Fibroblast of lung (primary cell): ENCODE data around the gene TNIK. TPM values are rescaled to one million over a fixed set of nuclear protein-coding genes. Genes with fewer than 3 reads are reported as not detected.
"Not testable (repeated sequence)": the region's sequence is repeated elsewhere in the genome, so short reads cannot be mapped to it uniquely, and the experiment has no call there.

Experiments used
- DNase-seq, 2 donors: peaks; one replicate each; pipeline versions ENCODE4 v3.0.0 to v3.0.0-alpha.2; 2010; ENCODE audit warnings: low read depth in 2 of 2
- H2AFZ ChIP-seq: 2 replicates; pipeline ENCODE4 v1.5.1; 2012; ENCODE audit warnings: low read length, control low read depth, inconsistent platforms
- H3K27ac ChIP-seq: 2 replicates; pipeline ENCODE4 v1.5.1; 2011; ENCODE audit warnings: low read length, control low read depth; ENCODE audit not compliant: insufficient read depth
- H3K27me3 ChIP-seq: 2 replicates; pipeline ENCODE4 v1.5.1; 2011; ENCODE audit warnings: mild to moderate bottlenecking, low read length; ENCODE audit not compliant: control insufficient read depth, insufficient read depth
- H3K36me3 ChIP-seq: 2 replicates; pipeline ENCODE4 v1.5.1; 2011; ENCODE audit warnings: low read length; ENCODE audit not compliant: control insufficient read depth, insufficient read depth
- H3K4me1 ChIP-seq: 2 replicates; pipeline ENCODE4 v1.5.1; 2011; ENCODE audit warnings: low read length; ENCODE audit not compliant: control insufficient read depth, insufficient read depth; ENCODE audit errors: extremely low read depth
- H3K4me2 ChIP-seq: 2 replicates; pipeline ENCODE4 v1.5.1; 2011; ENCODE audit warnings: low read length, control low read depth; ENCODE audit not compliant: insufficient read depth; ENCODE audit errors: extremely low read depth
- H3K4me3 ChIP-seq, 4 experiments: fragments of 200-600 bp in 1 of 4; sonication (generic) in 1 of 4; replicated peaks in 1 of 4; 2 replicates each; pipeline ENCODE4 v1.5.1; 2011 to 2016; ENCODE audit warnings: low read length in 4 of 4, low read depth in 3 of 4, mild to moderate bottlenecking in 3 of 4, control low read depth in 2 of 4, inconsistent platforms in 1 of 4, mixed read lengths in 1 of 4; ENCODE audit not compliant: insufficient read depth in 1 of 4; ENCODE audit errors: control extremely low read depth in 1 of 4
- H3K79me2 ChIP-seq: 2 replicates; pipeline ENCODE4 v1.5.1; 2012; ENCODE audit warnings: mild to moderate bottlenecking, low read length, inconsistent platforms; ENCODE audit not compliant: control insufficient read depth, insufficient read depth
- H3K9ac ChIP-seq: 2 replicates; pipeline ENCODE4 v1.5.1; 2011; ENCODE audit warnings: mild to moderate bottlenecking, low read length, control low read depth; ENCODE audit not compliant: insufficient read depth
- H3K9me3 ChIP-seq: 2 replicates; pipeline ENCODE4 v1.5.1; 2012; ENCODE audit warnings: low read depth, low read length; ENCODE audit not compliant: control insufficient read depth, insufficient read depth
- H4K20me1 ChIP-seq: 2 replicates; pipeline ENCODE4 v1.5.1; 2011; ENCODE audit warnings: low read length; ENCODE audit not compliant: control insufficient read depth, insufficient read depth; ENCODE audit errors: extremely low read depth
- CTCF ChIP-seq, 2 donors: IDR thresholded peaks in 1 of 2; conservative IDR thresholded peaks in 1 of 2; 1 replicate in 1 of 2; 2 replicates in 1 of 2; pipeline ENCODE4 v1.5.1; 2011 to 2012; ENCODE audit warnings: low read length in 2 of 2, control low read depth in 1 of 2, inconsistent platforms in 1 of 2, low read depth in 1 of 2, mild to moderate bottlenecking in 1 of 2
- EZH2 ChIP-seq: IDR thresholded peaks from 2 replicates; pipeline ENCODE4 v1.5.1; 2012; ENCODE audit warnings: low read length, control low read depth, mild to moderate bottlenecking; ENCODE audit errors: missing control alignments
- polyA plus RNA-seq, 2 donors: library from polyadenylated mRNA; depleted of rRNA in 1 of 2; stranded (reverse) in 1 of 2; unstranded in 1 of 2; fragments of >200 nt; gene quantifications; 2 replicates each; pipeline ENCODE4 v1.2.1, GENCODE V29; 2011 to 2012; ENCODE audit warnings: missing spikeins in 1 of 2
- total RNA-seq: library from RNA; depleted of rRNA; stranded (reverse); fragments of >200 nt; gene quantifications from 2 replicates; pipeline ENCODE4 v1.2.1, GENCODE V29; 2014

TNIK gene
- total and polyA plus RNA-seq, 2 donors (not counting 1 experiment from before 2014, with no cell fraction given): 13.8 to 39.3 TPM

GRCh38 chr3:171427771-171428320 lies 32.4 kb downstream of the TNIK start:
- DNase-seq: no peak
- Histone ChIP-seq H4K20me1 (no peaks in the 10 kb centered on the region), H3K4me2 (no peak overlapping the region), H3K9ac (no peak overlapping the region), H3K4me3 (no peak overlapping the region), H3K27me3 (no peaks in the 10 kb centered on the region), H3K4me1 (no peaks in the 10 kb centered on the region), H3K9me3 (no peaks in the 10 kb centered on the region), H3K36me3 (no peaks in the 10 kb centered on the region), H3K27ac (no peak overlapping the region), H2AFZ (no peak overlapping the region), H3K79me2 (peaks cover 2% of the 10 kb centered on the region)
- no peak for TF ChIP-seq CTCF (conservative IDR thresholded peaks at IDR 0.05 in 1 of 2, IDR thresholded peaks at IDR 0.05 in 1 of 2; ENCODE audit: low read depth in 1 of 2, low read length in 2 of 2)
- no peak for TF ChIP-seq EZH2

- not testable (repeated sequence) for H3K4me3 ChIP-seq, H3K27ac ChIP-seq, H3K9ac ChIP-seq, H3K9me3 ChIP-seq, H3K36me3 ChIP-seq, DNase-seq, H3K4me1 ChIP-seq, H4K20me1 ChIP-seq, H3K27me3 ChIP-seq, H2AFZ ChIP-seq, H3K79me2 ChIP-seq, H3K4me2 ChIP-seq
Observed at GRCh38 chr3:171424063-171424462, 36.1 kb downstream of the TNIK start.

GRCh38 chr3:171422855-171423254 lies 37.4 kb downstream of the TNIK start:
- not testable (repeated sequence) for H3K27ac ChIP-seq, H4K20me1 ChIP-seq, H3K4me3 ChIP-seq, H3K4me1 ChIP-seq, H3K27me3 ChIP-seq, H3K9ac ChIP-seq, DNase-seq, H2AFZ ChIP-seq, H3K36me3 ChIP-seq, H3K79me2 ChIP-seq, H3K9me3 ChIP-seq, H3K4me2 ChIP-seq

- H3K4me3 ChIP-seq: no peak overlapping the region
- peak; percentile 49 to 65 for DNase-seq
- H3K36me3 ChIP-seq: no peaks in the 10 kb centered on the region
- H2AFZ ChIP-seq: no peak overlapping the region
- H3K9ac ChIP-seq: no peak overlapping the region
- H3K27ac ChIP-seq: no peak overlapping the region
- no peaks in the 10 kb centered on the region for H3K27me3 ChIP-seq
- peaks cover 5% of the 10 kb centered on the region for H3K79me2 ChIP-seq
- H3K9me3 ChIP-seq: no peaks in the 10 kb centered on the region
- no peak overlapping the region for H3K4me2 ChIP-seq
- peaks cover 16% of the 10 kb centered on the region for H3K4me1 ChIP-seq
- no peaks in the 10 kb centered on the region for H4K20me1 ChIP-seq
- TF ChIP-seq EZH2 (no peak), CTCF (conservative IDR thresholded peaks at IDR 0.05 in 1 of 2, IDR thresholded peaks at IDR 0.05 in 1 of 2; ENCODE audit: low read depth in 1 of 2, low read length in 2 of 2) (no peak)
Observed at GRCh38 chr3:171420667-171421066, 39.5 kb downstream of the TNIK start.
